Hematopoietic multipotent progenitor cell treated with erythropoietin and hydrocortisone succinate and interleukin-3 and kit ligand, for 17 days (in vitro differentiated cells): ENCODE results near the gene PARP16.
"Not testable (repeated sequence)": the region's sequence is repeated elsewhere in the genome, so short reads cannot be mapped to it uniquely, and the experiment has no call there.

Experiments used
- DNase-seq: peaks from one replicate; pipeline ENCODE4 v3.0.0-alpha.2; 2015; ENCODE audit warnings: low spot score

The PARP16 gene

DNA sequence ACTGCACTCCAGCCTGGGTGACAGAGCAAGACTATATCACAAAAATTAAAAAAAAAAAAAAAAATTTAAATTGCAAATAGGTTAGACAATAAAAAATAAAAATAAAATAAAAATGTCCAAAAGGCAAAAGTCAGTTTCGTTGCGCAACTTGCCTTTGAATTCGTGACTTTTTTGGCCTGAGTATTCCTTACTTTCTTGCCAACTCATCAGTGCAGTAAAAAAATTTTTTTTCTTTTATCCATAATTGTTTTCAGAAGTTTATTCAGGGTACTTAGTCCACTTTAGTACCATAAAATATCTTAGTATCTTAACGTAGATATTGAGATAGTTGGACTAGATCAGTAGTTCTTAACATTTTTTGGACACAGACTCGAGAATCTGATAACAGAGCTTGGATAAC is 53.0 kb downstream of the PARP16 start:
- DNase-seq: no peak

DNA sequence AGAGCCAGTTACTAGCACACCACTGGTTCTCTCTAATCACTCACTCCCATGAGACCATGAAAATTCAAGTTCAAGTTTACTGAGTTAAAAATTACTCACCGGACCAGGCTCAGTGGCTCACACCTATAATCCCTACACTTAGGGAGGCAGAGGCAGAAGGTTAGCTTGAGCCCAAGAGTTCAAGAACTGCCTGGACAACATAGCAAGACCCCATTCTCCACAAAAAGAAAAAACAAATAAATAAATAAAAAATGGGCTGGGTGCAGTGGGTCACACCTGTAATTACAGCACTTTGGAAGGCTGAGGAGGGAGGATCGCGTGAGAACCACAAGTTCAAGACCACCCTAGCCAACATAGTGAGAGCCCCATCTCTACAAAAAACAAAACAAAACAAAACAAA is 54.2 kb downstream of the PARP16 start:
- DNase-seq: no peak

DNA sequence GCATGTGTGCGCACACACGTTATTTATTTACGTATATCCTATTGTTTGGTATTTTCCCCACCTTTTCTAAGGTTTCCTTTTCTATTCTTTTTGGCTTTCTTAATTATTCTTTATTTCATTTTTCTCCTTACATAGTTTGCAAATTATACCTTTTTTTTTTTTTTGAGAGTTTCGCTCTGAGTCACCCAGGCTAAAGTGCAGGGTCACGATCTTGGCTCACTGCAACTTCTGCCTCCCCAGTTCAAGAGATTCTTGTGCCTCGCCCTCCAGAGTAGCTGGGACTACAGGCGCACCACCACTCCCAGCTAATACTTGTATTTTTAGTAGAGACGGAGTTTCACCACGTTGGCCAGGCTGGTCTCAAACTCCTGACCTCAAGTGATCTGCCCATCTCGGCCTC is 55.4 kb downstream of the PARP16 start:
- peak; percentile 20 for DNase-seq

DNA sequence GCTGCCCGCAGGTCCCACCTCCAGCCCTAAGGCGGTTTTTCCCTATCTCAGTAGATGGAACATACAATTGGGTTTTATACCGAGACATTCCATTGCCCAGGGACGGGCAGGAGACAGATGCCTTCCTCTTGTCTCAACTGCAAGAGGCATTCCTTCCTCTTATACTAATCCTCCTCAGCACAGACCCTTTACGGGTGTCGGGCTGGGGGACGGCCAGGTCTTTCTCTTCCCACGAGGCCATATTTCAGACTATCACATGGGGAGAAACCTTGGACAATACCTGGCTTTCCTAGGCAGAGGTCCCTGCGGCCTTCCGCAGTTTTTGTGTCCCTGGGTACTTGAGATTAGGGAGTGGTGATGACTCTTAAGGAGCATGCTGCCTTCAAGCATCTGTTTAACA is 59.8 kb downstream of the PARP16 start:
- not testable (repeated sequence) for DNase-seq

DNA sequence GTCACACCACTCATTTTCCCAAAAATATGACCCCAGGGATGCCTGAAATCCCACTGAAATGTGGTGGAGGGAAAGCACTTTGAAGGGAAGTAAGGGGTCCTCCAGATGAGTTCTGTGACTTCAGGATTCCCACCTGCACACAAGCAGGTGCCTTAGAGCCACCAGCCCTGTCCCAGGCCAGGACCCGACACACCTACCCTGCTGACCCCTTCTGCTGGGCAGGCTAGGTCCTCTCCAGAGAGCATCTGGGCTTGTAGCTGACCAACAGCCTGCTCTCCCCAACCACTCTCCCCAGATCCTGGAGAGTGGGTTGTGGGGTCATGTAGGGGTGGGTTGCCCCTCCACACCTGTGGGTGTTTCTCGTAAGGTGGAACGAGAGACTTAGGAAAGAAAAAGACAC is 60.5 kb downstream of the PARP16 start:
- no peak for DNase-seq

DNA sequence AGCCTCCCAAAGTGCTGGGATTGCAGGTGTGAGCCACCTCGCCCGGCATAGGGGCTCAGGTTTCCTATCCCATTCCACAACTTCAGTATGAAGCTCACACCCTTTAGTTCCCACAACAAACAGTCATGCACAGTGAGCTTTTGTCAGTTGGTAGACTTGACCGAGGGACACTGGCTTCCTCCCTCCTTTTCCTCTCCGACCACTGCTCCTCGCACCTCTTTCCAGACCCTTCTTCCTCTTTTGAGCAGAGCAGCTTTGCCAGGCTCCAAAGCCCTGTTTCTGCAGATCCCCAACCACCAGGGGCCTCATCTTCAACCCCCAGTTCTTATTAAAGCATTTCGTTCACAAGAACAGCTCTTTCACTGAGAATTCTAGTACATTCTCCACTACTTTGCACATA is 62.7 kb downstream of the PARP16 start:
- DNase-seq: no peak

DNA sequence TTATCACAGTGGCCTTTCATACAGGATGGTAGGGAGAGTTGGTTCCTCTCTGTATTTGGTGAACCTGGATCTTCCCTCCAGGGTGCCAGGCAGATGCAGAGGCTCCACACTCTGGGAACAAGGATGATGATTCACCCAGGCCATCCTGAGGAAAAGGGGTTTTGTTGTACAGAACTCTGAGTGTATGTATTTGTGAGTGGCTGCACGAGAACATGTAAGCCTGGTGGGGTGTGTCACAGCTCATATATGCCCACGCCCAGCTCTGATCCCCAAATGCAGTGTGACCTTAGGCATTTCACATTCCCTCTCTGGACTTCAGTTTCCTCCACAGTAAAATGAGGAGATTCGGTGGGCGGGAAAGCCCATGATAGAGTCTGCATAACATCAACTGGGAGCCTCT is 63.8 kb downstream of the PARP16 start:
- DNase-seq: no peak

DNA sequence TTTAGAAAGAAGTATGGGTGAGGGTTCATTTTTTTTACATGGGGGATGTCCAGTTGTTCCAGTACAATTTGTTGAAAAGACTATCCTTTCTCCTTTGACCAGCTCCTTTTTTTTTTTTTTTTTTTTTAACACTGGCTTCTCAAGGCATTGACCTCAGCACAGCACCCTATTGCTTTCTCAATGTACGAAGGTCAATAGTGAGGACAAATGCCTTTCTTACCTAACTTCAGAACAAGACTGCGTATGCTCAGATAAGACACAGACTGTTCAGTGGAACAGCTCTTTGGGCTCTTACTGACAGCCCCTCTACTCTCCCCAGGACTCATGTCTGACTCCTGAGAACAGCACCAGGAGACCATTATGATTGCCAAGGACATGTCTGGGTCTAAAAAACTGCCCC is 65.0 kb downstream of the PARP16 start:
- no peak for DNase-seq

DNA sequence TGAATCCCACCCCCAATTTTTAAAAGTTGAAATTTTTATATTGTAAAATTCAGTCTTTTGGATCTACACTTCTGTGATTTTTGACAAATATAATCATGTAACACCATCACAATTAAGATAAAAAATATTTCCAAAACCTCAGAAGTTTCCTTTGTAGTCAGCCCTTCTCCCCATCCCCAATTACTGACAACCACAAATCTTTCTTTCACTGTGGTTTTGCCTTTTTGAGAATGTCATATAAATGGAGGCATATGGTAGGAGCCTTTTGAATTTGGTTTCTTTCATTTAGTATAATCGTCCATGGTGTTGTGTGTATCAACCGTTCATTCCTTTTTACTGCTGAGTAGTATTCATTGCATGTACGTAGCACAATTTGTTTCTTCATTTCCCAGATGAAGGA is 67.5 kb downstream of the PARP16 start:
- DNase-seq: no peak

DNA sequence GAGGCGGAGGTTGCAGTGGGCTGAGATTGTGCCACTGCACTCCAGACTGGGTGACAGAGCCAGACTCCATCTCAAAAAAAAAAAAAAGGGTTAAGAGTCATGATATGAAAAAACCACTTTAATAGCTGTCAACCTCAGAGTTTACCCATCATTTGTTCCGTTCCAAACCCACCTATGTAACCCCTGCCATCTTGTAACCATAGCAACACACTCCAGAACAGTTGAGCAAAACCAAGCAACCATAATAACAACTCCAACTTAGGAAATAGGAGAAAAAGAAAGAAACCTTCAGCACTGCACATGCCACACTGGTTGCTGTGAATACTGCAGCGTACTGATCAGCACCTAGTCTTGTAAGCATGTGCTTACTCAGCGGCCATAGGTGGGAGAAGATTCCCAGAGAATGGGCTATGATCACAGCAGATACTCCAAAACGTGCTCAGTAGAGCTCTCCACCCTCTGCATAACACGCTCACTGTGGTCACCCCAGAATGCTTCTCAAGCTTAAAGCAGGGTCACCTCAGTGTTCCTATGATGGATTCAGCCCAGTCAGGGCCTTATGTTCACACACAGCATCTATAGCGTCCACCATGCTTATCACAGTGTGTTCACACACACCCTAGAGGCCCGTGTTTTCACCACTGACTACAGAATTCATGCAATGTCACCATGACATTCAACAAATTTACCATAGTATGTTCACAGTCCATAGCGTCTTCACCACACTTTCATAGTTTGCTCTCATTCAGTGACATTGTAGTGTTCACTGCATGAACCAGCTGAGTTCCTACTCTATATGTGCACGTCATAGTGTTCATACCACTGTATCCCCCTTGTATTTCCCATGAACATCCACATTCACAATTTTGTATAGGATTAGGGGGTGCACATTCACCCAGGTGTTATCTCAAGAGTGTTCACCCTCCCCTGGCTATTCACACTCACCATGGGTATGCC is 68.9 kb downstream of the PARP16 start:
- DNase-seq: peak; percentile 77

DNA sequence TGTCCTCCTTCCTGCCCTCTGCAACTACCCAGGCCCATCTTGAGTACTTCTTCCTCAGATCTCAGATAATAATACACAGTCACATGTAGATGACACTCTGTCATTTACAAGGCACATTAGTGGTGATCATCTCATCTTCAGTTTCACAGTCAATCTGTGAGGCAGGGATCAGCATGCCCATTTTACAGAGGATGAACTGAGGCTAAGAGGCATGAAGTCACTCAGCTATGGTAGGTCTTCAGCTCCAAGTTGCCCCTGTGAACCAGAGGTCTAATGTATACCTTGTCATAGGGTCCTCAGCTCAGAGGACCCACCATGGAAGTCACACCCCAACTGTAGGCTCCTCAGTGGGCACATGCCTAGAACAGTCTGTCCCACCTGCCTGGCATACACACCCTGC is 71.2 kb downstream of the PARP16 start:
- no peak for DNase-seq

DNA sequence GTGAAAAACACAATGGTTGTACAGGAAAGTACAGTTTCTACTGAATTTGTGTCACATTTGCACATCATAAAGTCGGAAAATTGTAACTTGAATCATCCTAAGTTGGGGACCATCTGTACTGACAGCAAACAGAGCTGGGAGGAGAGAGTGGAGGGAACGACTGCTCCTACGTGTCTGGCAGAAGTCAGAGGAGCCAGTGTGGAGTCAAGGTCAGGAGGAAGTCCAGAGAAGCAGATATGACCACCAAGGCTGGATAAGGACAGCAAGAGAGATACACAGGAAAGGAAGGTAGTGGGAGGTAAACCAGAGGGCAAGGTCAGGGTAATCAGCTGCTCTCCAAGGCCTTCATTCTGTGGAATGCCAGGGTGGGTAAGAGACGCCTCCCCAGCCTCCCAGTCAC is 72.7 kb downstream of the PARP16 start:
- no peak for DNase-seq

DNA sequence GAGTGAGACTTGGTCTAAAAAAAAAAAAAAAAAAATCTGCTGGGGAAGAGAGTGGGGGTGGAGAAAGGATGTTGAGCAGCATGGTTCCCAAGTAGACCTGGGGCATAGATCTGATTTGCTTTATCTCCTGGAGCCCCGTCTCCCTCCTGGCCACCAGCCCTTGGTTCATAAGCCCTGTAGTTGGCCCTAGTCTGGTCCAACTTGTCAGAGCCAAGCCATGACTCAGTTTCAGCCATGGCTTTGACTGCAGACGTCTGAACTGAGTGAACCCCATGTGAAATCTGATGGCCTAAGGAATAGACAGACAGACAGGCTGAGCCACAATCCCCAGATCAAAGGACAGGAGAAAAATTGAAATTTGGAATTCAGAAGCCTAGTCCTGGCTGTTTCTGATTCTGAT is 73.4 kb downstream of the PARP16 start:
- no peak for DNase-seq

DNA sequence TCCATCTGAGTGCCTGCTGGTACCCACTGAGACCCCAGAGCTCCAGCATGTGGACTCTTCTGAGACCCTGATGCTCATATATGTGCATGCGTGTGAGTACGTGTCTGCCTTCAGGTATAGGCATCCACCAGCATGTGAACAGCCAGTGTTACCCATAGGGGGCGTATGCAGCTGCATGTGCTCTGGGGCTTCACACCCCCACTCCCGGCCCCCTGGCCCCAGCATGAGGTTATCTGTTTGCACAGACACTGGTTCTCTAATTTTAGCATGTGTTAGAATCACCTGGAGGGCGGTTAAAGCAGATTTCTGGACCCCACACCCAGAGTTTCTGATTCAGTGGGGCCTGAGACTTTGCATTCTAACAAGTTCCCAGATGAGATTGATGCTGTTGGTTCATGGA is 74.6 kb downstream of the PARP16 start:
- DNase-seq: peak; percentile 42

DNA sequence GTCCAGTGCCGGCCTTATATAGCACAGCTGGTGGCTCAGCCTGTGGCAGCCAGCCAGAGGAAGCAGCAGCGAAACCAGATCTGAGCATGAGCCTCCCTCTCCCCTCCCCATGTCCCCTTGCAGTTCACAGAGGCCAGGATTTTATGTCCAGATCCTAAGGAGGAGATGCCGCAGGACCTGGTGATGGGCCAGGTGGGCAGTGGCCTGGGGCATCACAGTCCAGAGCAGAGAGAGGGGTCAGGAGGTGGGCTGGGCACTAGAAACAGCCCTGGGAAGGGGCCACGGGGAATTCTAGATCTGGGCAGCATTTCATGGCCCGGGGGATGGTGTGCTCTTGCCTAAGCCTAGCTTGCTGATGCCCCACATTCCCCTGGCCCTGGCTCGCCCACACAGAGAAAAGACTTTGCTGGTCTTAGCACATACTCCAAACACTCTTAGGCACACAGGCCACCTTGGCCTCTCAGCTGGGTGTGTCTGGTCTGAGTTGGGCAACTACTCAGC is 75.2 kb downstream of the PARP16 start:
- DNase-seq: no peak

DNA sequence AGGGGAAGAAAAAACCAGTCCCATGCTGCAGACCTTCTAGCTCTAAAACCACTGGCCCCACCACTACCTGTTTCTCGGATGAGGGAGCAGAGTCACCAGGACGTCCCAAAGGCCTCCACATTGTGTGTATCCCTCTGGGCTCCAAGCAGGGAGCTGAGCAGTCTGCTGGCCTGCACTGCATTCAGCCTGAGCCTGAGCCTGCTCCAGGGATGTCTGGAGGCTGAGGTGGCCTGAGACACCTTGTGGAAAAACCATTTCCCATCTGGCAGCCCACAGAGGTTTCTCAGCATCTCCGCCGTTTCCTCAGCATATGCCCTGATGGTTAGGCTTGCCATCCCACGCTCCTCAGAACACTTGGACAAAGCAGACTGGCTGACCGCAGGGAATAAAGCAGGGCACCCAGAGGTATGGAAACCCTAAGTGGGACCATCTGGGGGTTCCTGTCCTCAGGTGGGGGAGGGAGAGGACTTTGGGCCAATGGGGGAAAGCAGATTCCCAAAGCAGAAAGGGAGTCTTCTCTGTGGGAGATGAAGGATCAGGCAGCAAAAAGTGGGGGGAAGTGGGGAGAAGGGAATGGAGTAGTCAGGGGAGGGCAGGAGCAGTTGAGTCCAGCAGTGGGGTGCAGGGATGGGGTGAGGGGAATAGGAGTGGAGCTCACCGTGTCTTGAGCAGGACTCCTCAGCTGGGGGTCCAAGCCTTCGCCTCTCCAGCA is 75.8 kb downstream of the PARP16 start, which contains the start of gene CILP:
Gene CILP (minus strand): TSS at position 704 of the 712 bp plus-strand sequence. CDS start 1,718 bp downstream, outside the sequence.
- no peak for DNase-seq

DNA sequence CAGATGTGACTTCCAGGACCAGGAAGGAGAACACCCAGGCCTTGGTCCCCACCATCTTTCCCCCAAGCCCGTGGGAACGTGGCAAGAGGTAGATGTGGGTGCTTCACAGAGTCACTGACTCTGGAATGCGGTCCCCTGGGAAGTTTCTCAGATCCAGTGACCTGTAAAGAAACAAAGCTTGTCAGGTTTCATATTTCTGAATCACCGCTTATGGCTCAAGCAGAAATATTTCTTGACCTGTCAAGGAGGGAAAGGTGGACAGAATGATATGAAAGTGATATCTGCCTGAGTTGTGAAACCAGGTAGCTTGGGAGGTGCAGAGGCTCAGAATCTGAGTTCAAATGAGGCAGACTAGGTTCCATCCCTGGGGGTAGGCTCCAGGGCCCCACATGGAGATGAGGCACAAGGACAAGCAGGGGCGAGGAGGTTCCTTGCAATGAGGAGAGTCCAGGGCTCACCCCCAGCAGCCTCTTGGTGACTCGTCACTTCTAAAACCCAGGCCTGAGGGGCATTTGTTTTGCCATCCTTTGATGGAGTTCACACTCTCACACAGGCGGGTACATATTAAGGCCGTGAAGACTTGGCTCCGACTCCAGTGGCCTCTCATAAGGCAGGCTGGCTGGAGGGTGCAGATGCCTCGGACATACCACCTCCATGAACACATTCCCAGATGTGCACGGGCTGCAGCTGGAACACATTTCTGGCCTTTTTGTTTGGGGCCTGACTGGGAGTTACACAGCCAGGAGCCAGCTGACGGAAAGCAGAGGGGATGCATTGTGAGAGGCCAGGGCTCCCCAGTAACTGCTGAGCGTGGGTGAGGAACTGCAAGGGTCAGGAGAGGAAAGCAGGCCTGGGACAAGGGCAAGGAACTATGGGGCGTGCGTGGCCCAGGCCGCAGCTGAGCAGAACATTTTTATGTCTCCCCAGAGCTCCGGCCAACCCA is 76.7 kb downstream of the PARP16 start:
- no peak for DNase-seq

DNA sequence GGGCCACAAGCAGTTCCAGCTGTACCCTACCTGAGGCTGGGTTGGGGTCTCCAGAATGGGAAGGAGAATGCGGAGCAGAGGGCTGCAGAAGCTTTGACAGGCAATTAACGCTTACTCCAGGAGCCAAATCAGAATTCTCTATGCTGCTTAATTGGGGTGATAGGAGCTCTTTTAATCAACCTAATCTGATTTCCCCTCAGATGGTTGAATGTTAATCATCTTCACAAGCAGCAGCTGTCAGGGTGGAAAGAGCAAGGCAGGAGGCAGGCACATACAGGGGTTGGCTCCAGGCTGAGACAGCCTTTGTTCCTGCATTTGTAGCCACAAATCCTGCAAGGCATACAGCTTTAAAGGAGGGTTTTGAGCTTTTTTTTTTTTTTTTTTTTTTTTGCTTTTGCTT is 78.0 kb downstream of the PARP16 start:
- DNase-seq: no peak
